Measurements from ENCODE around the gene XPNPEP1. TPM values are rescaled to one million over a fixed set of nuclear protein-coding genes. Genes with fewer than 3 reads are reported as not detected.

Gene XPNPEP1
- total RNA-seq, 2 donors from 2014 or later, result 77.5 to 115 TPM

- peak; percentile 91 for ATAC-seq
- DNase-seq, result peak; percentile 47 to 67
- intact Hi-C loops (cut with DNase I, micrococcal nuclease), result loop anchor here in 1 of 2 donors (10.0 kb wide), 2 partner anchors 131 to 251 kb away; no protein-coding TSS in a partner anchor
Observed at GRCh38 chr10:109883859-109884771, 39.2 kb downstream of the XPNPEP1 start.

GRCh38 chr10:109882251-109883057 is 40.9 kb downstream of the XPNPEP1 start:
- no peak for DNase-seq
- intact Hi-C loops (cut with DNase I, micrococcal nuclease), result loop anchor here in 1 of 2 donors (10.0 kb wide), 2 partner anchors 132 to 252 kb away; no protein-coding TSS in a partner anchor
- ATAC-seq, result no peak

GRCh38 chr10:109881769-109882057 is 41.6 kb downstream of the XPNPEP1 start:
- DNase-seq (no peak), ATAC-seq (no peak)
- intact Hi-C loops (cut with DNase I, micrococcal nuclease), result loop anchor here in 1 of 2 donors (10.0 kb wide), 2 partner anchors 133 to 253 kb away; no protein-coding TSS in a partner anchor

GRCh38 chr10:109880886-109881768 is 42.2 kb downstream of the XPNPEP1 start:
- DNase-seq (no peak), ATAC-seq (no peak)
- intact Hi-C loops (cut with DNase I, micrococcal nuclease), result loop anchor here in 1 of 2 donors (10.0 kb wide), 2 partner anchors 134 to 254 kb away; no protein-coding TSS in a partner anchor

GRCh38 chr10:109877546-109877945 is 45.8 kb downstream of the XPNPEP1 start:
- intact Hi-C loops (cut with DNase I, micrococcal nuclease), result no loop called here
- DNase-seq (no peak), ATAC-seq (no peak)

- DNase-seq (no peak), ATAC-seq (no peak)
- intact Hi-C loops (cut with DNase I, micrococcal nuclease), result no loop called here
Observed at GRCh38 chr10:109875828-109876821, 47.2 kb downstream of the XPNPEP1 start.

GRCh38 chr10:109875151-109875568 is 48.2 kb downstream of the XPNPEP1 start:
- DNase-seq (no peak), ATAC-seq (no peak)
- intact Hi-C loops (cut with DNase I, micrococcal nuclease), result no loop called here

GRCh38 chr10:109871476-109871875 is 51.8 kb downstream of the XPNPEP1 start:
- intact Hi-C loops (cut with DNase I, micrococcal nuclease), result no loop called here

GRCh38 chr10:109866995-109867635 is 56.2 kb downstream of the XPNPEP1 start:
- ATAC-seq (no peak), DNase-seq (no peak)
- intact Hi-C loops (cut with DNase I, micrococcal nuclease), result no loop called here

More at GRCh38 chr10:109871476-109871875, 51.8 kb downstream of the XPNPEP1 start:
- DNase-seq (no peak), ATAC-seq (no peak)

- no peak for DNase-seq
- intact Hi-C loops (cut with DNase I, micrococcal nuclease), result no loop called here
Observed at GRCh38 chr10:109866168-109866994, 56.9 kb downstream of the XPNPEP1 start.

GRCh38 chr10:109863775-109864174 is 59.5 kb downstream of the XPNPEP1 start:
- no peak for DNase-seq
- ATAC-seq, result no peak
- intact Hi-C loops (cut with DNase I, micrococcal nuclease), result no loop called here

More at GRCh38 chr10:109866168-109866994, 56.9 kb downstream of the XPNPEP1 start:
- ATAC-seq, result peak; percentile 35

GRCh38 chr10:109862738-109863137 is 60.6 kb downstream of the XPNPEP1 start:
- no peak for DNase-seq
- intact Hi-C loops (cut with DNase I, micrococcal nuclease), result no loop called here
- ATAC-seq, result no peak

GRCh38 chr10:109862041-109862440 is 61.3 kb downstream of the XPNPEP1 start:
- DNase-seq, result no peak
- no peak for ATAC-seq
- intact Hi-C loops (cut with DNase I, micrococcal nuclease), result no loop called here

- DNase-seq, result no peak
- intact Hi-C loops (cut with DNase I, micrococcal nuclease), result no loop called here
- ATAC-seq, result peak; percentile 64
Observed at GRCh38 chr10:109861081-109861480, 62.2 kb downstream of the XPNPEP1 start.

GRCh38 chr10:109859221-109859620 is 64.1 kb downstream of the XPNPEP1 start:
- DNase-seq, result no peak
- no peak for ATAC-seq
- intact Hi-C loops (cut with DNase I, micrococcal nuclease), result no loop called here

GRCh38 chr10:109855746-109856145 is 67.6 kb downstream of the XPNPEP1 start:
- DNase-seq, result no peak
- ATAC-seq, result no peak
- intact Hi-C loops (cut with DNase I, micrococcal nuclease), result no loop called here
